NCI-H1930 (cell line): Measurements from ENCODE around the gene NTF3.
"Not testable (repeated sequence)": the region's sequence is repeated elsewhere in the genome, so short reads cannot be mapped to it uniquely, and the experiment has no call there.

Experiments used
- DNase-seq, 2 experiments: peaks; one replicate each; lab custom pipeline; 2025; lab: John Stamatoyannopoulos, UW

The NTF3 gene

DNA sequence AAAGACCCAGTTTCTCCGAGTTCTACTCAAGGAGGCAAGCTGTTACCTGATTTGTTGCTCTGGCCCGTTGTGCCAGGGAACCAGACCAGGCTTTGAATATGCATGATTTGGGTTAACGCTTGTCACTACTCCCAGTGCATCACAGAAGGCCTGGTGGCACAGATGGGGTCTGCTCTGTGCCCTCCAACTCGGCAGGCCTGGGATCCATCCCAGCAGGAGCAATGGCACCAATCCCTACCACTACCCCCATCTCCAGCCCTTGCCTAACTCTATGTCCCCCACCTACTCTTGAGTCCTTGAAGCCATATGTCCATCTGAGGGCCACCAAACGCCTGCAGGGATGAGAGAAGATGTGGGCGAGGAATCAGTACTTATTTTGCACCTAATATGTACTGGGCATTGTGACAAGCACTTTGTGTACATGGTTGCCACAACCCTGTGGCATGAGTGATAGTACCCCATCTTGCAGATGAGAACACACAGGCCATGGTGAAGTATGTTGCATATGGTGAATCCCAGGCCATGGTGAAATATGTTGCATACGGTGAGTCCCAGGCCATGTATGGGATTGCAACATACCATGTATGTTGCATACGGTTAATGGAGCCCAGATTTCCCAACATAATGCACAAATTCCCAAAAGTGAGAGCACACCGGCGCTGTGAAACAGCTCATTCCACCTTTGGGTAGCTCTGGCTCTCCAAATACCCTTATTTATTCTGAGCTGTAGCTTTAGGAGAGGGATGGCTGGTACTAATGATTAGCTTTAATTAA lies 102.7 kb downstream of the NTF3 start:
- DNase-seq = no peak

DNA sequence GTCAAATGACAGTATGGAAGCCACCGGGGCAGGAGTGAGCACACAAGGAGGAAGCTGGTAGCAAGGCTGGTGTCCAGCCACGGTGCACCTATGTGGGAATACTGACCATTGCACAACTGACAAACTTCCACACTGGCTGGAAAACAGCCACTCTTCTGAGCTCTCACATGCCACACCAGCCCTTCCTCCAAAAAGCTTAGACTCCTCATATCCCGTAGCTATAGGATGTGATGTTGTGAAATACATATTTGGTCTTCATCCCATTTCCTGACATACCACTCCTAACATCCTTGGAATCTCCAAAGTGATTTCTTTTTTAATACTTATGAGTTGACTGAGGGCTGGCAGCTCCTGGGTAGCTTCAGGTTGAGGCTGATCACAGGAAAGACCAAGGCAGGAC lies 103.6 kb downstream of the NTF3 start:
- no peak for DNase-seq

DNA sequence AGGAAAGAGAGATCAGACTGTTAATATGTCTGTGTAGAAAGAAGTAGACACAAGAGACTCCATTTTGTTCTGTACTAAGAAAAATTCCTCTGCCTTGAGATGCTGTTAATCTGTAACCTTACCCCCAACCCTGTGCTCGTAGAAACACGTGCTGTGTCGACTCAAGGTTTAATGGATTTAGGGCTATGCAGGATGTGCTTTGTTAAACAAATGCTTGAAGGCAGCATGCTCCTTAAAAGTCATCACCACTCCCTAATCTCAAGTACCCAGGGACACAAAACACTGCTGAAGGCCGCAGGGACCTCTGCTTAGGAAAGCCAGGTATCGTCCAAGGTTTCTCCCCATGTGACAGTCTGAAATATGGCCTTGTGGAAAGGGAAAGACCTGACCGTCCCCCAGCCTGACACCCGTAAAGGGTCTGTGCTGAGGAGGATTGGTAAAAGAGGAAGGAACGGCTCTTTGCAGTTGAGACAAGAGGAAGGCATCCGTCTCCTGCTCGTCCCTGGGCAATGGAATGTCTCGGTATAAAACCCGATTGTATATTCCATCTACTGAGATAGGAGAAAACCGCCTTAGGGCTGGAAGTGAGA lies 105.2 kb downstream of the NTF3 start:
- DNase-seq = not testable (repeated sequence)

DNA sequence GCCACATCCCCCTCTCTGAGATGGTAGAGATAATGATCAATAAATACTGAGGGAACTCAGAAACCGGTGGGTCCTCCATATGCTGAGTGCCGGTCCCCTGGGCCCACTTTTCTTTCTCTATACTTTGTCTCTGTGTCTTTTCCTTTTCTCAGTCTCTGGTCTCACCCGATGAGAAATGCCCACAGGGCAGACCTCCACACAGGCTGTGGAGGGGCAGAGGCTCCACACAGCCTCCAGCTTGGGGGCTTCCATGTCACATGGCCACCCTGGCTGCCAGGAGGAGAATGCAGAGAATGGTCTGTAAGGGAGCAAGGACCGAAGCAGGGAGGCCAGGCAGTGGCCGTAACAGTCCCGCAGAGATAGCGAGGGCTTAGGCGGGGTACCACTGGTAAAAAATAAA lies 105.9 kb downstream of the NTF3 start:
- no peak for DNase-seq
